IMR-90 (cell line): Measurements from ENCODE around the gene PRKN. TPM values are rescaled to one million over a fixed set of nuclear protein-coding genes. Genes with fewer than 3 reads are reported as not detected.

Experiments
- ATAC-seq: fragments of 200-7000 bp; cut with Tn5 transposase; 2 replicates; pipeline ENCODE4 v1.9.1; 2020; ENCODE audit warnings: low read depth, mild to moderate bottlenecking, moderate library complexity
- BruUV-seq: library from RNA; stranded (reverse); fragments of 400-500 nt; replicated peaks from 2 replicates; lab custom pipeline; 2021; lab: Mats Ljungman, UMichigan
- CTCF ChIA-PET: fragments of 300-600 bp; formaldehyde crosslinking; extraction: SDS; loops from one replicate; lab custom pipeline; 2021; ENCODE audit warnings: antibody characterized with exemption; lab: Yijun Ruan, JAX
- POLR2A ChIA-PET: fragments of 300-600 bp; sonication (Branson Sonifier 250); formaldehyde crosslinking; loops from one replicate; lab custom pipeline; 2022; ENCODE audit warnings: antibody characterized with exemption; ENCODE audit not compliant: unreplicated experiment; lab: Charles Lee
- DNase-seq: peaks from one replicate; pipeline ENCODE4 v3.0.0; 2013
- H2AFZ ChIP-seq: replicated peaks from 2 replicates; pipeline ENCODE3; 2013; ENCODE audit warnings: low read length, mild to moderate bottlenecking; ENCODE audit not compliant: poor library complexity
- H2AK5ac ChIP-seq: 2 replicates; pipeline ENCODE4 v1.6.1; 2013; ENCODE audit warnings: low read depth, low read length, inconsistent platforms
- H2AK9ac ChIP-seq: replicated peaks from 2 replicates; pipeline ENCODE3; 2013; ENCODE audit warnings: mild to moderate bottlenecking, low read depth, low read length, moderate library complexity; ENCODE audit not compliant: poor library complexity
- H2BK120ac ChIP-seq: 2 replicates; pipeline ENCODE4 v1.6.1; 2013; ENCODE audit warnings: low read depth, low read length, inconsistent platforms
- H2BK15ac ChIP-seq: 3 replicates; pipeline ENCODE4 v1.6.1; 2013; ENCODE audit warnings: low read depth, low read length, inconsistent platforms
- H2BK20ac ChIP-seq: 2 replicates; pipeline ENCODE4 v1.6.1; 2013; ENCODE audit warnings: low read depth, mild to moderate bottlenecking, inconsistent platforms, low read length, moderate library complexity
- H2BK5ac ChIP-seq: 2 replicates; pipeline ENCODE4 v1.6.1; 2013; ENCODE audit warnings: mild to moderate bottlenecking, low read depth, low read length, inconsistent platforms; ENCODE audit not compliant: poor library complexity, severe bottlenecking
- H3K14ac ChIP-seq: replicated peaks from 2 replicates; pipeline ENCODE4 v1.6.1; 2013; ENCODE audit warnings: low read depth, low read length, inconsistent platforms
- H3K18ac ChIP-seq: 2 replicates; pipeline ENCODE4 v1.6.1; 2013; ENCODE audit warnings: low read depth, low read length, control low read depth
- H3K23ac ChIP-seq: 2 replicates; pipeline ENCODE4 v1.6.1; 2013; ENCODE audit warnings: low read depth, low read length, inconsistent platforms
- H3K27ac ChIP-seq: 2 replicates; pipeline ENCODE4 v1.5.1; 2013; ENCODE audit warnings: mild to moderate bottlenecking, control low read depth, low read length; ENCODE audit not compliant: insufficient read depth
- H3K27me3 ChIP-seq: 2 replicates; pipeline ENCODE4 v1.6.1; 2013; ENCODE audit warnings: low read length; ENCODE audit not compliant: control insufficient read depth, insufficient read depth
- H3K36me3 ChIP-seq: 2 replicates; pipeline ENCODE4 v1.6.1; 2013; ENCODE audit warnings: low read length, mixed read lengths; ENCODE audit not compliant: control insufficient read depth, insufficient read depth
- H3K4ac ChIP-seq: 2 replicates; pipeline ENCODE4 v1.6.1; 2013; ENCODE audit warnings: low read depth, low read length, inconsistent platforms
- H3K4me1 ChIP-seq: 2 replicates; pipeline ENCODE4 v1.6.1; 2013; ENCODE audit warnings: low read length, mixed read lengths; ENCODE audit not compliant: control insufficient read depth, insufficient read depth
- H3K4me2 ChIP-seq: 2 replicates; pipeline ENCODE4 v1.6.1; 2013; ENCODE audit warnings: low read depth, mild to moderate bottlenecking, control low read depth, low read length, moderate library complexity
- H3K4me3 ChIP-seq: 2 replicates; pipeline ENCODE4 v1.5.1; 2013; ENCODE audit warnings: low read depth, mild to moderate bottlenecking, control low read depth, low read length, moderate library complexity; ENCODE audit not compliant: insufficient read depth
- H3K56ac ChIP-seq: 2 replicates; pipeline ENCODE4 v1.6.1; 2013; ENCODE audit warnings: low read length, inconsistent platforms; ENCODE audit not compliant: insufficient read depth; ENCODE audit errors: extremely low read depth
- H3K79me1 ChIP-seq, 2 experiments: 2 replicates each; pipeline ENCODE4 v1.6.1; 2013; ENCODE audit warnings: low read length in 2 of 2, inconsistent platforms in 1 of 2, low read depth in 1 of 2
- H3K9ac ChIP-seq: 2 replicates; pipeline ENCODE4 v1.6.1; 2013; ENCODE audit warnings: low read depth, low read length, control low read depth
- H3K9me1 ChIP-seq: 2 replicates; pipeline ENCODE4 v1.6.1; 2013; ENCODE audit warnings: low read length, inconsistent platforms; ENCODE audit not compliant: insufficient read depth
- H3K9me3 ChIP-seq: 2 replicates; pipeline ENCODE4 v1.6.1; 2013; ENCODE audit warnings: low read length; ENCODE audit not compliant: control insufficient read depth, insufficient read depth
- H4K20me1 ChIP-seq: 2 replicates; pipeline ENCODE4 v1.6.1; 2013; ENCODE audit warnings: low read length, inconsistent platforms; ENCODE audit not compliant: insufficient read depth
- H4K5ac ChIP-seq: 2 replicates; pipeline ENCODE4 v1.6.1; 2013; ENCODE audit warnings: mild to moderate bottlenecking, low read depth, low read length, control low read depth
- H4K8ac ChIP-seq, 2 experiments: 2 replicates each; pipeline ENCODE4 v1.6.1; 2013; ENCODE audit warnings: low read depth in 2 of 2, low read length in 2 of 2, control low read depth in 1 of 2, inconsistent platforms in 1 of 2
- H4K91ac ChIP-seq: 2 replicates; pipeline ENCODE4 v1.6.1; 2013; ENCODE audit warnings: low read depth, low read length, inconsistent platforms; ENCODE audit not compliant: insufficient read depth
- BHLHE40 ChIP-seq: fragments of 150-350 bp; IDR thresholded peaks from 2 replicates; pipeline ENCODE4 v1.6.1; 2016; ENCODE audit warnings: mild to moderate bottlenecking, low read depth, low read length
- CEBPB ChIP-seq: IDR thresholded peaks from 2 replicates; pipeline ENCODE4 v1.6.1; 2012; ENCODE audit warnings: low read depth, low read length, improper control_type of control experiment
- CHD1 ChIP-seq: IDR thresholded peaks from 2 replicates; pipeline ENCODE4 v1.6.1; 2012; ENCODE audit warnings: low read depth, low read length, improper control_type of control experiment
- FOS ChIP-seq: fragments of 150-350 bp; IDR thresholded peaks from 2 replicates; pipeline ENCODE4 v1.6.1; 2016; ENCODE audit warnings: low read depth, low read length
- MAFK ChIP-seq: IDR thresholded peaks from 2 replicates; pipeline ENCODE4 v1.6.1; 2012; ENCODE audit warnings: low read depth, low read length, improper control_type of control experiment
- MAZ ChIP-seq: IDR thresholded peaks from 2 replicates; pipeline ENCODE4 v1.6.1; 2012; ENCODE audit warnings: low read depth, mild to moderate bottlenecking, low read length, improper control_type of control experiment, moderate library complexity, borderline replicate concordance
- MXI1 ChIP-seq: IDR thresholded peaks from 2 replicates; pipeline ENCODE4 v1.6.1; 2012; ENCODE audit warnings: low read depth, mild to moderate bottlenecking, low read length, moderate library complexity, borderline replicate concordance
- NFE2L2 ChIP-seq: fragments of 150-350 bp; IDR thresholded peaks from 2 replicates; pipeline ENCODE4 v1.6.1; 2016; ENCODE audit warnings: low read depth, mild to moderate bottlenecking, low read length
- POLR2A ChIP-seq: IDR thresholded peaks from 2 replicates; pipeline ENCODE4 v1.6.1; 2012; ENCODE audit warnings: mild to moderate bottlenecking, low read depth, low read length
- RAD21 ChIP-seq: IDR thresholded peaks from 2 replicates; pipeline ENCODE4 v1.6.1; 2012; ENCODE audit warnings: low read length, improper control_type of control experiment
- RCOR1 ChIP-seq: IDR thresholded peaks from 2 replicates; pipeline ENCODE4 v1.6.1; 2012; ENCODE audit warnings: mild to moderate bottlenecking, low read length, improper control_type of control experiment; ENCODE audit not compliant: insufficient replicate concordance
- RFX5 ChIP-seq: IDR thresholded peaks from 2 replicates; pipeline ENCODE4 v1.8.0; 2012; ENCODE audit warnings: low read depth, mild to moderate bottlenecking, low read length, moderate library complexity
- SMC3 ChIP-seq: fragments of 150-350 bp; IDR thresholded peaks from 2 replicates; pipeline ENCODE4 v1.6.1; 2016; ENCODE audit warnings: low read depth, mild to moderate bottlenecking, antibody characterized with exemption, low read length, moderate library complexity
- WGBS, 2 experiments: methylation state at CpG; one replicate each; pipeline versions ENCODE4 v1.1.5 to v1.1.7; 2013; ENCODE audit warnings: missing lambda C conversion rate in 2 of 2; ENCODE audit not compliant: insufficient read length in 1 of 2; ENCODE audit errors: extremely low coverage in 2 of 2; 5-methylcytosine and 5-hydroxymethylcytosine counted together
- dilution Hi-C: fragments of 300-500 bp; cut with HindIII; formaldehyde crosslinking; loops from one replicate; pipeline ENCODE4 v1.14.3; 2018; ENCODE audit warnings: low sequenced_read_pairs; ENCODE audit not compliant: unreplicated experiment
- in situ Hi-C: fragments of 300-500 bp; cut with MboI; formaldehyde crosslinking; loops from 3 replicates; pipeline ENCODE4 v1.14.3; 2019; ENCODE audit warnings: low sequenced_read_pairs, inconsistent platforms, mixed read lengths
- intact Hi-C: fragments of 100-400 bp; cut with micrococcal nuclease; formaldehyde crosslinking; loops from 2 replicates; pipeline ENCODE4 v1.10.0; 2022
- polyA plus RNA-seq, 3 experiments: library from polyadenylated mRNA; depleted of rRNA; stranded (reverse); fragments of >200 nt; gene quantifications; 2 replicates each; pipeline ENCODE4 v1.2.3, GENCODE V29; 2012; ENCODE audit warnings: low replicate concordance in 1 of 3
- total RNA-seq: library from RNA; depleted of rRNA; stranded (reverse); fragments of >200 nt; gene quantifications from 2 replicates; pipeline ENCODE4 v1.2.3, GENCODE V29; 2012
- TF ChIP-seq, protein P1 (sequence below): conservative IDR thresholded peaks from 2 replicates; pipeline ENCODE4 v1.5.1; 2012; ENCODE audit warnings: mild to moderate bottlenecking, low read depth, low read length, improper control_type of control experiment
- TF ChIP-seq, protein P2 (sequence below): fragments of 150-350 bp; IDR thresholded peaks from 2 replicates; pipeline ENCODE4 v1.6.1; 2016; ENCODE audit warnings: low read depth, mild to moderate bottlenecking, low read length, moderate library complexity, borderline replicate concordance
- TF ChIP-seq, protein P3 (sequence below): fragments of 150-350 bp; IDR thresholded peaks from 2 replicates; pipeline ENCODE4 v1.6.1; 2017; ENCODE audit warnings: mild to moderate bottlenecking, antibody characterized with exemption, low read length, low read depth

PRKN gene
- total and polyA plus RNA-seq, 2 of the 4 experiments (the other 2 are of a cell fraction): 0.15 to 0.18 TPM

DNA sequence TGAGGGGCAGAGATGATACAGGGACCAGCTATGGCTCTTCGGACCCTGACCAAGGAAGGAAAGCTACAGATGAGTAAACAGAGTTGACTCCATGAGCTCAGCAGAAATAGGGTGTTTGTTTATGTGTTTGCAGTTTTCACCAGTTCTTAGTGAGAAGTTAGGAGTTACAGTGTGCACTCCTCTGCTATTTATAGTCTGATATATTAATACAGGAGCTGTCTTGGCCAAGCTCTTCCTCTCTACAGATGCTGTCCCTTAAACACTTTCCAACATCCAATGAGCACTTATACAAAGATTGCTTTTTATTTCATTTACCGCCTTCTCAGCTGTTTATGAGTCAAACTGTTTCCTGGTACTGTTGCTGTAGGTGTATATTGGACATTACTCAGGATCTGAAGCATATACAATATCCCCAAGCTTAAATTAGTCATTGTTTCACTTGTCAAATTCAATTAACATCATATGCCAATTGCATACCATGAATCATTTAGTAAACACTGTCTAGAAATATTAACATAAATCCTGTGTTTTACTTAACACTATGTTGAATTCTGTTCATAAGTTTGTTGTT is 618.0 kb downstream of the PRKN start:
- H3K36me3 ChIP-seq: no peaks in the 10 kb centered on the region
- no peak overlapping the region for H2BK20ac ChIP-seq
- H3K27me3 ChIP-seq: no peaks in the 10 kb centered on the region
- no TSS peak for BruUV-seq
- no peak overlapping the region for H2BK15ac ChIP-seq
- H2AK9ac ChIP-seq: no peak overlapping the region
- in situ Hi-C loops: no loop called here
- no peak overlapping the region for H2BK5ac ChIP-seq
- DNase-seq (no peak), ATAC-seq (no peak)
- no peaks in the 10 kb centered on the region for H4K20me1 ChIP-seq
- WGBS, 2 experiments: no CpG with 5 or more reads among the region's 2 CpGs
- ChIA-PET POLR2A (no interaction called here), CTCF (no interaction called here)
- H3K4me2 ChIP-seq: no peak overlapping the region
- TF ChIP-seq RFX5 (no peak), NFE2L2 (no peak), FOS (no peak), POLR2A (no peak), MXI1 (no peak), SMC3 (no peak), BHLHE40 (no peak), CEBPB (no peak), RAD21 (no peak), RCOR1 (no peak), MAZ (no peak), CHD1 (no peak), MAFK (no peak)
- TF ChIP-seq, protein P1, sequence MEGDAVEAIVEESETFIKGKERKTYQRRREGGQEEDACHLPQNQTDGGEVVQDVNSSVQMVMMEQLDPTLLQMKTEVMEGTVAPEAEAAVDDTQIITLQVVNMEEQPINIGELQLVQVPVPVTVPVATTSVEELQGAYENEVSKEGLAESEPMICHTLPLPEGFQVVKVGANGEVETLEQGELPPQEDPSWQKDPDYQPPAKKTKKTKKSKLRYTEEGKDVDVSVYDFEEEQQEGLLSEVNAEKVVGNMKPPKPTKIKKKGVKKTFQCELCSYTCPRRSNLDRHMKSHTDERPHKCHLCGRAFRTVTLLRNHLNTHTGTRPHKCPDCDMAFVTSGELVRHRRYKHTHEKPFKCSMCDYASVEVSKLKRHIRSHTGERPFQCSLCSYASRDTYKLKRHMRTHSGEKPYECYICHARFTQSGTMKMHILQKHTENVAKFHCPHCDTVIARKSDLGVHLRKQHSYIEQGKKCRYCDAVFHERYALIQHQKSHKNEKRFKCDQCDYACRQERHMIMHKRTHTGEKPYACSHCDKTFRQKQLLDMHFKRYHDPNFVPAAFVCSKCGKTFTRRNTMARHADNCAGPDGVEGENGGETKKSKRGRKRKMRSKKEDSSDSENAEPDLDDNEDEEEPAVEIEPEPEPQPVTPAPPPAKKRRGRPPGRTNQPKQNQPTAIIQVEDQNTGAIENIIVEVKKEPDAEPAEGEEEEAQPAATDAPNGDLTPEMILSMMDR: no peak
- TF ChIP-seq, protein P2, sequence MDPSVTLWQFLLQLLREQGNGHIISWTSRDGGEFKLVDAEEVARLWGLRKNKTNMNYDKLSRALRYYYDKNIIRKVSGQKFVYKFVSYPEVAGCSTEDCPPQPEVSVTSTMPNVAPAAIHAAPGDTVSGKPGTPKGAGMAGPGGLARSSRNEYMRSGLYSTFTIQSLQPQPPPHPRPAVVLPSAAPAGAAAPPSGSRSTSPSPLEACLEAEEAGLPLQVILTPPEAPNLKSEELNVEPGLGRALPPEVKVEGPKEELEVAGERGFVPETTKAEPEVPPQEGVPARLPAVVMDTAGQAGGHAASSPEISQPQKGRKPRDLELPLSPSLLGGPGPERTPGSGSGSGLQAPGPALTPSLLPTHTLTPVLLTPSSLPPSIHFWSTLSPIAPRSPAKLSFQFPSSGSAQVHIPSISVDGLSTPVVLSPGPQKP: no peak
- TF ChIP-seq, protein P3, sequence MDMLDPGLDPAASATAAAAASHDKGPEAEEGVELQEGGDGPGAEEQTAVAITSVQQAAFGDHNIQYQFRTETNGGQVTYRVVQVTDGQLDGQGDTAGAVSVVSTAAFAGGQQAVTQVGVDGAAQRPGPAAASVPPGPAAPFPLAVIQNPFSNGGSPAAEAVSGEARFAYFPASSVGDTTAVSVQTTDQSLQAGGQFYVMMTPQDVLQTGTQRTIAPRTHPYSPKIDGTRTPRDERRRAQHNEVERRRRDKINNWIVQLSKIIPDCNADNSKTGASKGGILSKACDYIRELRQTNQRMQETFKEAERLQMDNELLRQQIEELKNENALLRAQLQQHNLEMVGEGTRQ: no peak
- no peaks in the 10 kb centered on the region for H3K79me1 ChIP-seq
- no peak overlapping the region for H3K27ac ChIP-seq
- no peak overlapping the region for H2AK5ac ChIP-seq
- no peak overlapping the region for H4K5ac ChIP-seq
- H3K23ac ChIP-seq: no peak overlapping the region
- H3K9me1 ChIP-seq: no peaks in the 10 kb centered on the region
- no peak overlapping the region for H2AFZ ChIP-seq
- H2BK120ac ChIP-seq: no peak overlapping the region
- no peak overlapping the region for H3K56ac ChIP-seq
- dilution Hi-C loops: no loop called here
- H3K4ac ChIP-seq: no peak overlapping the region
- intact Hi-C loops: no loop called here
- H3K4me1 ChIP-seq: no peaks in the 10 kb centered on the region
- H3K18ac ChIP-seq: no peak overlapping the region
- H4K91ac ChIP-seq: no peak overlapping the region
- no peak overlapping the region for H3K4me3 ChIP-seq
- no peak overlapping the region for H3K9ac ChIP-seq
- H4K8ac ChIP-seq: no peak overlapping the region
- no peak overlapping the region for H3K14ac ChIP-seq
- peaks cover 18% of the 10 kb centered on the region for H3K9me3 ChIP-seq
